GM20000 (cell line): ENCODE data around the gene RAB6B.

ENCODE experiments used
- DNase-seq: peaks from one replicate; pipeline ENCODE4 v3.0.0; 2012; ENCODE audit warnings: low spot score
- CTCF ChIP-seq: IDR thresholded peaks from 2 replicates; pipeline ENCODE4 v1.5.1; 2012; ENCODE audit warnings: mild to moderate bottlenecking, control low read depth; ENCODE audit errors: extremely low read depth, missing control alignments

RAB6B gene

GRCh38 chr3:133899311-133899710 is 3.6 kb upstream of the RAB6B start:
- DNase-seq, result no peak
- no peak for TF ChIP-seq CTCF

- no peak for TF ChIP-seq CTCF
Observed at GRCh38 chr3:133897547-133897946, 1.9 kb upstream of the RAB6B start.

GRCh38 chr3:133896002-133896761 is 500 bp upstream of the RAB6B start:
- no peak for TF ChIP-seq CTCF
- DNase-seq, result no peak

More at GRCh38 chr3:133897547-133897946, 1.9 kb upstream of the RAB6B start:
- no peak for DNase-seq

GRCh38 chr3:133894353-133895207 is 1.1 kb downstream of the RAB6B start:
- DNase-seq, result peak; percentile 46
- TF ChIP-seq CTCF, result no peak

- TF ChIP-seq CTCF, result no peak
- DNase-seq, result no peak
Observed at GRCh38 chr3:133893683-133894352, 1.9 kb downstream of the RAB6B start.

GRCh38 chr3:133892541-133893231 is 3.0 kb downstream of the RAB6B start:
- no peak for DNase-seq
- TF ChIP-seq CTCF, result no peak
